Large intestine (tissue), 3 donors: ENCODE data around the gene STPG4. TPM values are rescaled to one million over a fixed set of nuclear protein-coding genes. Genes with fewer than 3 reads are reported as not detected.

Experiments used
- DNase-seq, 2 donors: peaks; one replicate each; pipeline versions ENCODE4 v3.0.0 to v3.0.0-alpha.2; 2013
- H3K27ac ChIP-seq: one replicate; pipeline ENCODE4 v1.5.1; 2013; ENCODE audit warnings: low read length
- H3K27me3 ChIP-seq: 2 replicates; pipeline ENCODE4 v1.6.1; 2013; ENCODE audit warnings: low read length; ENCODE audit not compliant: control insufficient read depth, insufficient read depth
- H3K36me3 ChIP-seq: 2 replicates; pipeline ENCODE4 v1.6.1; 2013; ENCODE audit warnings: low read length; ENCODE audit not compliant: control insufficient read depth, insufficient read depth
- H3K4me1 ChIP-seq: one replicate; pipeline ENCODE4 v1.6.1; 2013; ENCODE audit warnings: low read length; ENCODE audit not compliant: control insufficient read depth, insufficient read depth
- H3K4me3 ChIP-seq: one replicate; pipeline ENCODE4 v1.5.1; 2013; ENCODE audit warnings: low read length
- H3K9me3 ChIP-seq: one replicate; pipeline ENCODE4 v1.6.1; 2013; ENCODE audit warnings: mild to moderate bottlenecking, low read depth, low read length, moderate library complexity; ENCODE audit not compliant: control insufficient read depth
- WGBS: methylation state at CpG from one replicate; pipeline ENCODE4 v1.1.5; 2013; ENCODE audit warnings: low lambda C conversion rate; ENCODE audit not compliant: insufficient coverage; 5-methylcytosine and 5-hydroxymethylcytosine counted together
- polyA plus RNA-seq: library from polyadenylated mRNA; unstranded; fragments of 120-200 nt; gene quantifications from one replicate; pipeline ENCODE4 v1.2.1, GENCODE V29; 2013

STPG4 gene
- polyA plus RNA-seq, 1 donor: 0.18 TPM

GRCh38 chr2:47160660-47161059, 5.6 kb upstream of the STPG4 start:
- H3K27me3 ChIP-seq: no peaks in the 10 kb centered on the region
- H3K27ac ChIP-seq: no peak overlapping the region
- 100% methylated on average over 1 of the region's 1 CpG for WGBS
- DNase-seq: no peak
- peaks cover 45% of the 10 kb centered on the region for H3K36me3 ChIP-seq
- H3K4me3 ChIP-seq: no peak overlapping the region
- peaks cover 2% of the 10 kb centered on the region for H3K9me3 ChIP-seq
- H3K4me1 ChIP-seq: no peaks in the 10 kb centered on the region

- Histone ChIP-seq H3K4me3 (no peak overlapping the region), H3K9me3 (peaks cover 3% of the 10 kb centered on the region), H3K4me1 (no peaks in the 10 kb centered on the region), H3K27me3 (no peaks in the 10 kb centered on the region), H3K36me3 (peaks cover 41% of the 10 kb centered on the region), H3K27ac (no peak overlapping the region)
- no CpG with 5 or more reads among the region's 3 CpGs for WGBS
- no peak for DNase-seq
Measured at GRCh38 chr2:47160211-47160610, 5.1 kb upstream of the STPG4 start.

- Histone ChIP-seq H3K9me3 (peaks cover 5% of the 10 kb centered on the region), H3K27me3 (no peaks in the 10 kb centered on the region), H3K36me3 (peaks cover 38% of the 10 kb centered on the region), H3K4me3 (no peak overlapping the region), H3K27ac (no peak overlapping the region), H3K4me1 (no peaks in the 10 kb centered on the region)
- no peak for DNase-seq
- whole genome bisulfite sequencing: 100% methylated on average over 2 of the region's 3 CpGs
Measured at GRCh38 chr2:47159627-47160026, 4.5 kb upstream of the STPG4 start.

GRCh38 chr2:47158576-47158975, 3.5 kb upstream of the STPG4 start:
- Histone ChIP-seq H3K27me3 (no peaks in the 10 kb centered on the region), H3K4me3 (no peak overlapping the region), H3K27ac (no peak overlapping the region), H3K36me3 (peaks cover 38% of the 10 kb centered on the region), H3K9me3 (peaks cover 5% of the 10 kb centered on the region), H3K4me1 (no peaks in the 10 kb centered on the region)
- WGBS: 100% methylated on average over 1 of the region's 2 CpGs
- DNase-seq: no peak

GRCh38 chr2:47152803-47153202, 2.3 kb downstream of the STPG4 start:
- H3K9me3 ChIP-seq: peaks cover 2% of the 10 kb centered on the region
- peaks cover 11% of the 10 kb centered on the region for H3K36me3 ChIP-seq
- no peak overlapping the region for H3K27ac ChIP-seq
- no peaks in the 10 kb centered on the region for H3K4me1 ChIP-seq
- no peaks in the 10 kb centered on the region for H3K27me3 ChIP-seq
- H3K4me3 ChIP-seq: no peak overlapping the region
- no peak for DNase-seq

GRCh38 chr2:47150175-47150574, 4.9 kb downstream of the STPG4 start:
- H3K4me1 ChIP-seq: no peaks in the 10 kb centered on the region
- no peak overlapping the region for H3K4me3 ChIP-seq
- H3K9me3 ChIP-seq: peaks cover 2% of the 10 kb centered on the region
- H3K36me3 ChIP-seq: peaks cover 11% of the 10 kb centered on the region
- no peaks in the 10 kb centered on the region for H3K27me3 ChIP-seq
- no CpG with 5 or more reads among the region's 3 CpGs for WGBS
- DNase-seq: no peak
- no peak overlapping the region for H3K27ac ChIP-seq

GRCh38 chr2:47147021-47147420, 8.1 kb downstream of the STPG4 start:
- no peak overlapping the region for H3K27ac ChIP-seq
- DNase-seq: no peak
- H3K4me1 ChIP-seq: no peaks in the 10 kb centered on the region
- no peak overlapping the region for H3K4me3 ChIP-seq
- H3K9me3 ChIP-seq: no peaks in the 10 kb centered on the region
- H3K36me3 ChIP-seq: peaks cover 9% of the 10 kb centered on the region
- WGBS: 80% methylated on average over 1 of the region's 3 CpGs
- no peaks in the 10 kb centered on the region for H3K27me3 ChIP-seq

- H3K27ac ChIP-seq: no peak overlapping the region
- no peak overlapping the region for H3K4me3 ChIP-seq
- no CpG with 5 or more reads among the region's 1 CpG for WGBS
- no peaks in the 10 kb centered on the region for H3K4me1 ChIP-seq
- DNase-seq: no peak
- H3K36me3 ChIP-seq: peaks cover 6% of the 10 kb centered on the region
- no peaks in the 10 kb centered on the region for H3K27me3 ChIP-seq
- no peaks in the 10 kb centered on the region for H3K9me3 ChIP-seq
Measured at GRCh38 chr2:47145466-47145865, 9.6 kb downstream of the STPG4 start.

GRCh38 chr2:47141520-47141919, 13.6 kb downstream of the STPG4 start:
- Histone ChIP-seq H3K4me1 (no peaks in the 10 kb centered on the region), H3K27ac (no peak overlapping the region), H3K9me3 (no peaks in the 10 kb centered on the region), H3K27me3 (no peaks in the 10 kb centered on the region), H3K36me3 (no peaks in the 10 kb centered on the region), H3K4me3 (no peak overlapping the region)
- no peak for DNase-seq
- WGBS: no CpG with 5 or more reads among the region's 3 CpGs

GRCh38 chr2:47134386-47135090, 20.6 kb downstream of the STPG4 start:
- DNase-seq: no peak
- no CpG with 5 or more reads among the region's 3 CpGs for WGBS
- Histone ChIP-seq H3K9me3 (no peaks in the 10 kb centered on the region), H3K27me3 (no peaks in the 10 kb centered on the region), H3K36me3 (no peaks in the 10 kb centered on the region), H3K4me3 (no peak overlapping the region), H3K4me1 (peaks cover 2% of the 10 kb centered on the region), H3K27ac (no peak overlapping the region)

- no peak overlapping the region for H3K27ac ChIP-seq
- no CpG with 5 or more reads among the region's 4 CpGs for WGBS
- no peaks in the 10 kb centered on the region for H3K9me3 ChIP-seq
- no peak for DNase-seq
- peaks cover 7% of the 10 kb centered on the region for H3K4me1 ChIP-seq
- no peaks in the 10 kb centered on the region for H3K27me3 ChIP-seq
- H3K4me3 ChIP-seq: no peak overlapping the region
- H3K36me3 ChIP-seq: no peaks in the 10 kb centered on the region
Measured at GRCh38 chr2:47133046-47133445, 22.1 kb downstream of the STPG4 start.
